Ramos (cell line): Measurements from ENCODE around the gene RGPD8.
"Not testable (repeated sequence)": the region's sequence is repeated elsewhere in the genome, so short reads cannot be mapped to it uniquely, and the experiment has no call there.

Source experiments
- in situ Hi-C: fragments of 300-500 bp; cut with MboI; formaldehyde crosslinking; loops from one replicate; pipeline ENCODE4 v1.14.3; 2022; ENCODE audit warnings: low sequenced_read_pairs; ENCODE audit not compliant: unreplicated experiment

RGPD8 gene

DNA sequence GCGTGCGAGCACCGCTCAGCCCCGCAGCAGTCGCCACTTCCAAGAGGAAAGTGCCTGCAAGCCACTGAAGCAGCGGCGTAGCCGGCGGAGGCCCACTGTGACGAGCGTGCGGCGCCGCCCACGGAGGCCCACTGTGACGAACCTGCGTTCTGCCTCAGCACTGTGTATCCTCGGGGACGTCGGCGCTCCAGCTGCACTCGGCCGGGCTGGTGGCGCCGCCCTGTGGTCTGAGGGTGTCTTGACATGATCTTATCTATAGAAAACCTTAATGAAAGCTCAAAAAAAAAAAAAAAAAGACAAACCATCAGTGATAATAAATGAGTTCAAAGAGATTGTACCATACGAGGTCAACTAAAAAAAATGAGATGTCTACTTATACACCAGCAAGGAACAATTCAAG lies at the start of gene RGPD8:
Gene RGPD8, minus strand, starts transcription at position 166 of the 400 bp plus-strand sequence. CDS start 192 bp downstream, outside the sequence.
- in situ Hi-C loops, result not testable (repeated sequence)

DNA sequence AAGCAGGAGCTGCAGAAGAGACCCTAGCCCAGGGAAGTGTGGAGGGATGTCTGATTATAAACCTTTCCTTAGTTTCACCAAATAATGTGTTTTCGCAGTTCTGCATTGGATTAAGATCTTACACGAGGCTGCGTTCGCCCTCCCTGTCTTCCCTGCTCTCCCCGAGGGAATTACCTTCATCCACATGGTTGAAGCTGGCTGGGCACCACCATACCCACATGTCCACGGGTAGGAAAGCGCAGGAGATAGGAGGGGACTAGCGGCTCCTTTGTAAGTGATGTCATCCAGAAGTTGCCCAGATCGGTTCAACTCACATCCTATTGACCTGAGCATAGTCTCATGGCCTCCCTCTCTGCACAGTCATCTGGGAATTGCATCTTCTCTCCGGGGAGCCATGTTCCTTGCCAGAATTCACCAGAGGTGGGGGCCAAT lies 49.6 kb upstream of the RGPD8 start:
- in situ Hi-C loops, result no loop called here

DNA sequence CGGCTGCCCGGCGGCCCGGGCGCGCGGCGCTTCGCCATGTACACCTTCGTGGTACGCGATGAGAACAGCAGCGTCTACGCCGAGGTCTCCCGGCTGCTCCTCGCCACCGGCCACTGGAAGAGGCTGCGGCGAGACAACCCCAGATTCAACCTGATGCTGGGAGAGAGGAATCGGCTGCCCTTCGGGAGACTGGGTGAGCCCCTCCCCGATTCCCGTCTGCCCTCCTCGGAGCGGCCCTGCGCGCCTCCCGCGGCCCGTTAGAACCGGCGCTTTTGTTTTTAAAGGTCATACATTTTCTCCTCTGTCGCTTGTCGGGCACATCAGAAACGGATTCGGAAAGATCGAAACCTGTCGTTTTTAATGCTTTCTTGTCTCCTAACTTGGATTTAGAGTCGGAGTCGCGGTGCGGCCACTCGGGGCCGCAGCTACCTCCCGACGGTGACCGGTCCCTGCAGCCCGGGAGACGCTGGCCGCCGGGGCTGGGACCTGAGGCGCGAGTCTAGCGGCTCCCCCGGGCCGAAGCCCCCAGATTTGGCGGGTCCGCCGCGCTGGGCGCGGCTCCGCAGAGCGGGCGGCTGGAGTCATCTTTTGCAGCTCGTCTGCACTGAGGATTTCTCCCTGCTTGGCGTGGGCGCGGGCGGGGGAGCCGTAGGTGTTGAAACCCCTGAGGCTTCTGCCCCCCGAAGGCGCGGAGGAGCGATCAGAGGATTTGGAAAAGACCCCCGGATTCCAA lies 49.0 kb upstream of the RGPD8 start:
- in situ Hi-C loops, result no loop called here

DNA sequence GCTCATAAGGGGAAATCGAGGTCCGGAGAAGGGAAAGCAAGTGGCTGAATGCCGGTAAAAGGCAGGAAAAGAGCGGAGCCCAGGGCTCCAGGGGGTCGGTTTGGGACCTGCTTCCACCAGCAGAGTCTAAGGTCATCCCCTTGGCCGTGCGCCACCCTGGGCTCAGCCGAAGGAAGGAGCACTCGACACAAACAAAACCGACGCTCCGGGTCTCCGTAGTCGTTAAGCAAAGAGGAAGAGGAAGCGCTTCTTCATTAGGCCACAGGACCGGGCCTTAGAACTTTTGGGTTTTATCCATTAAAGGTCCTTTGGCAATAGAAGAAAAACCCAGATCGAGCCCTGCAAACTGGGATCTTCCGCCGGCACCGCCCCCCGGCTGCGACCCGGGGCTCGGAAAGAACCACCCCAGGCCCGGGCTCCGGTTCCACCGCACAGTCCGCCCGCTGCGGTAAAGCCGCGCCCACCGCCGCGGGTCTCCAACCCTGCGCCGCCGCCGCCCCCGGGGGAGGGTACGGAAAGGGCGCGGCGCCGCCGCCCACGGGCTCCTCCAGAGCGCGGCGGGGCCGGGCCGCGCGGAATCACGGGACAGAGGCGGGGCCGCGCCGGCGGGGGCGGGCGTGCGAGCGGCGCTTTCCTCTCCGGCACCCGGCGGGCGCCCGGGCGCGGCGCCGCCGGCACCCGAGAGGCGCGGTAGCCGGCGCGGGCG lies 48.2 kb upstream of the RGPD8 start, which contains the start of gene TTL:
Gene TTL, plus strand, starts transcription at position 629 of the 706 bp plus-strand sequence. CDS start 189 bp downstream, outside the sequence.
- in situ Hi-C loops, result no loop called here

DNA sequence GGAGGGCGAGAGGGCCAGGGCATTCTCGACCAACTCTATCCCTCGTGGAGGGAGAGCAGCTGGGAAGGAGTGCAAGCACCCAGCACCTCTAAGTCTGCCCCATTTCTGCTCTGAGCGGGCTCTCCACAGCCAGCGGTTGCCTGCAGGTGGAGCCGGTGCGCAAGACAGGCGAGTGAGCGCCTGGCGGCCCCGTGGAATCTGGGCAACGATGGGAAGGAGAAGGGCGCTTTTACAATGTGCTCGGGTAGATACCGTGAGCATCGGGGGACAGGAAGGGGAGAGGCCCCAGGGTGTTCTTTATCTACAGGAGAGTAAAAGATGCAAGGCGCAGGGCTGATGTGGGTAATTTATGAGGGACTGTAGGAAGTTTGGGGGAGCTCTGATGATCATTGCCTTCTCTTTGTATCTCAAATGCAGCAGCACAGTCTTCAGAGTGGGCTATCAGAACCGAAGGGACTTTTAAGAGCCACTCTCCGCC lies 47.6 kb upstream of the RGPD8 start:
- in situ Hi-C loops, result no loop called here

DNA sequence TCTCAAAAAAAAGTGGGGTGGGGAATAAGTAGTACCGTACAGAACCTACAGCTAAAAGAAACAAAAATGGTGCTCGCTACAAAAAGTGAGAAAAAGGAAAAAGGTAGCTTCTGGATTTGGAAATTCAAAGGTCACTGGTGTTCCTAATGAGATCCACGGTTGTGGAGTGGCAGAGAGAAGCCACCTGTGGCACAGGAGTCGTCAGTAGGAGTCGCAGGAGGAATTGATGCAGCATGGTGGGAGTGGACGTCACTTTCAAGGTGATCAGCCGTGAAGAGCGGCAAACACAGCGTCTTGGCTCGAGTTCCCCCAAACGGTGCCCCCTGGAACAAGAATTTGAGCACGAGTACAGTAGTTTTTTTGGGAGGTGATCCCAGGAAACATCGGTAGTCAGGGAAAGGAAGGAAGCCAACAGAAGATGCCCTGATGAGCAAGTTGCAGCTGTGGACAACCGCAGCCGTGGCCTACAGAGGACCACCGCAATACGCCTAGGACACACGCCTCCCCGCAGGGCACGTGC lies 47.1 kb upstream of the RGPD8 start:
- in situ Hi-C loops, result no loop called here

DNA sequence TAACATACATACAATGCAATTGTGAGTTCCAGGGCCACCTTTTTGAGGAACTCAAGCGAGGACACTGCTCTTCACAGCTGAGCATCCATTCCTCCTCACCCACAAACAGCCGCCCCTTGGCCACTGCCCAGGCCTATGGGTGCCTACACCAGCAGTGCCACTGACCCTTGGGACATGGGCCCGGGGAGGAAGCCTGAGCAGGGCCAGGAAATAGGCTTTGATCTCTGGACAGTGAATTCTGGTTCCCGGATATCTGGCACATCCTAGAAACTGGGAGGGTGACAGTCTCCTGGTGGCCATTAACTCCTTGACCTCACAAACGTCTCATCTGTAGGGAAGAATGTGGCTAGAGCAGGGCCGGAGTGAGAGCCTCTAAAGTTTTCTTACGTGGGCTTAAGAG lies 43.0 kb upstream of the RGPD8 start:
- in situ Hi-C loops, result no loop called here

DNA sequence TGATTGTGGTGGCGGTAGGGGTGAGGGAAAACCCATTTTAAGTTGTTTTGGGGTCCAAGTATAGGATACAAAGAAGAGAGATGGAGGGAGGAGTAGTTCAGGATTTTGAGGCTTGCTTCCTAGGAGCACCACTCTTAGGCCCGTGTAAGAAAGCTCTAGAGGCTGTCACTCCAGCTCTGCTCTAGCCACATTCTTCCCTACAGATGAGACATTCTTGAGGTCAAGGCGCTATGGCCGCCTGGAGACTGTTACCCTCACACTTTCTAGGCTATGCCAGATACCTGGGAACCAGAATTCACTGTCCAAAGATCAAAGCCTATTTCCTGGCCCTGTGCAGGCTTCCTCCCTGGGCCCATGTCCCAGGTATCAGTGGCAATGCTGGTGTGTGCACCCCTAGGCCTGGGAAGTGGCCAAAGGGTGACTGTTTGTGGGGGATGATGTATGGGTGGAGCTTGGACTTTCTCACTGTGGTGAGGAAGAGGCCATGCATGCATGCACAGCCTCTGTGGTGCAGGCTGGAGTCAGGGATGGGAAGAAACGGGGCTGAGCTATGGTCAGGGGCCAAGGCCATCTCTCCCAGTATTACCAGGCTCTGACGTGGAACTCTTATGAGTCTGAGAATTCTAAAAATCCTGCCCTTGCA lies 41.5 kb upstream of the RGPD8 start:
- in situ Hi-C loops, result no loop called here

DNA sequence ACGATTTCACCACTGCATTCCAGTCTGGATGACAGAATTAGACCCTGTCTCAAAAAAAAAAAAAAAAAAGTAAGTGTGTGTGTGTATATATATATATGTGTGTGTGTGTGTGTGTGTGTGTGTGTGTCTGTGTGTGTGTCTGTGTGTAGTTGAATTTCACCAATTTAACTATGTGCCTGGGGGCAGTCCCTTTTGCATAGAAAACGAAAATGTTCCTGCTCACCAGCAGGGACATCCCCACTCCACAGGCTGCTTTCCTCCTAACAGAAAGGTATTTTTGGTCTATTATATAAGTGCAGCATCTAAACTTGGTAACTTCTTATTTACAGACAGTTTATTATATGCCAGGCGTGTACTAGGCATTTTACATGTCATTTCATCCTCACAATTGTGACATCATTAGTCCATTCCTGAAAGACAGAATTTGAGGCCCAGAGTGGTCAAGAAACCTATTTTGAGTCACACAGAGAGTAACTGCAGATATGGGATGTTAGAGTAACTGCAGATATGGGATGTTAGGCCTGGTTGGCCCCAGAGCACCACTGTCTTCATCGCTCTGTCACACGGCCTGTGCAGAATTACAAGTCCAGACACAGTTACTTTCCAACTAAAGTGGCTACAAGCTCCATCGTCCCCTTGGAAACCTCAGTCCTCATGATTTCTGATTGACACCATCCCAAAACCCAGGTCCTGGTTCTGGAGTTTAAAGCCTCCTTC lies 39.3 kb upstream of the RGPD8 start:
- in situ Hi-C loops, result no loop called here

DNA sequence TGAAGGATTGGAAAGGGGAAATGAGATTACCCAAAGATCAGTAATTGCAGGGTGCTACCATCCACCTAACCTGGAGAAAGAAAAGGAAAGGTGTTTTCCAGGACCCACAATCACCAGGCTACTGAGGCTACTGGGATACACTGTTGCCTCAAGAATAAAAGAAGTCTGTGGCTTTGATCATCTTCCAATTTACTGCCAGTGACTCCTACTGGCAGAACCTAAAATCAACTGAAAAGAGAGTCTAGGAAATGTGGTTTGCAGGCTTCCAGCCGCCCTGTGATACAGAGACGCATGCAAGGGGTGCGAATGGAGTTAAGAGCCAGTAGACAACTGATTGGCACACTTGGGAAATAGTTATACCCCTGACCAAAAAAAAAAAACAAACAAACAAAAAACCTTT lies 31.9 kb upstream of the RGPD8 start:
- in situ Hi-C loops, result no loop called here

DNA sequence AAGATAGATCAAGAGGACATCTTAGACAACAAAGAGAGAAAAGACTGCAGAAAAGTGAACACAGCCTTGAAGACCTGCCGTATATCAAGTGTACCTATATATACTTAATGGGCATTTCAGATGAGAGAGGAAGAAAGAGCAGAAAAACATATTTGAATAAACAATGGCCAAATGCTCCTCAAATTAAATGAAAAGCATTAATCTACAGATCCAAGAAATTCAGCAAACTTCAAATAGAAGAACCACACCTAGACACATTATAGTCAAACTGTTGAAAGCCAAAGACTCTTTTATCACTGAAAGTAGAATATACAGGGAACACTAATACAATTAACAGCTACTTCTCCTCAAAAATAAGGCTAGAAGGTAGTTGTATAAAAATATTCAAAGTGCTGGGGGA lies 29.8 kb upstream of the RGPD8 start:
- in situ Hi-C loops, result no loop called here

DNA sequence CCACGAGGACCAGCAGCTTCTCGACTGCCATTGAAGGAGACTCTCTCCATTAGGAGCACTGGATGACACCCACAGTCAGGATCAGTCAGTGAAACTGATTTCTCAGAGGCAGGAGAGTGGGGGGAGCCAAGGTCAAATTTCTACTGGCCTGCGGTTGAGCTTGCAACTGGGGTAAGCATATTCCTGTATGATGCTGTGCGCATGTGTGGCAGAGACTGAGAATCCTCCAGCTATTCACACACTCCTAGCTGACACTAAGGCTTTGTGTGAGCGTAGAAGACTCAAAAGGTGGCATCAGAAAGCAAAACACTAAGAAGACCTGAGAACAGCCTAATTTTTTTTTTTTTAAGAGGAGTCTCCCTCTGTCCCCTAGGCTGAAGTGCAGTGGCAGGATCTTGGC lies 28.7 kb upstream of the RGPD8 start:
- in situ Hi-C loops, result no loop called here

DNA sequence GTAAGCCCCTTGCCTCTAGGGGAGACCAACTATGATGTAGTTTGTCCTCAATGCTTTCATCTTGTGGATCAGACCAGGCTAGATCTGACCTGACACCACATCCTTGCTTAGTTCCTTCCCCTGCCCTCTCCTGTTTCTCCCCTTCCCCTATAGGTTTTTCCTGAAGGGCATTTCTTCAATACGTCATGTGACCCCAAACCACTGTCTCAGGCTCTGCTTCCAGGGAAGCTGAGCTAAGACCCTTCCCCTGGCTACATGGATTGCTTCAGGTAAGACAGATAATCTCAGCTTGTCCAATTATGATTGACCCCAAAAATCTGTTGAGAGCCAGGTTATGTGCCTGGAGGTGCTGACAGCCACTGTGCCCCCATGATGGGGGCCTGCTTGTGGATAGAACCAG lies 25.9 kb upstream of the RGPD8 start:
- in situ Hi-C loops, result no loop called here

DNA sequence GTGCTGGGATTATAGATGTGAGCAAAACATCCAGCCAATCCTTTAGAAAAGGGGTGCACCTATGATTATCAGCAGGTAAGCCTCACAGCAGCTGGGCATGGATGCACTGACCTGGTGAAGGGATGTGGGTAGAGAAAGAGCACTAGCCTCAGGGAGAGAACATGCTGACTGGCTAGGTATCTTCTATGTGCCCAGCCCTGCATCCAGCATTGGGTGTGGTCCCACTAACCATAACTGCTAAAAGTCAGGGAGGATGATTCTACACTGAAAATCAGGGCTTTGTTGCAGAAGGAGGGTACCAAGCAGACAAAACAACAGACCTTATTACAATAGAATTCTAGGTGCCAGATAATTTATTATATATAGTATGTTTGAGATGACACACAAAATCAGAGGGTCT lies 21.1 kb upstream of the RGPD8 start:
- in situ Hi-C loops, result no loop called here

DNA sequence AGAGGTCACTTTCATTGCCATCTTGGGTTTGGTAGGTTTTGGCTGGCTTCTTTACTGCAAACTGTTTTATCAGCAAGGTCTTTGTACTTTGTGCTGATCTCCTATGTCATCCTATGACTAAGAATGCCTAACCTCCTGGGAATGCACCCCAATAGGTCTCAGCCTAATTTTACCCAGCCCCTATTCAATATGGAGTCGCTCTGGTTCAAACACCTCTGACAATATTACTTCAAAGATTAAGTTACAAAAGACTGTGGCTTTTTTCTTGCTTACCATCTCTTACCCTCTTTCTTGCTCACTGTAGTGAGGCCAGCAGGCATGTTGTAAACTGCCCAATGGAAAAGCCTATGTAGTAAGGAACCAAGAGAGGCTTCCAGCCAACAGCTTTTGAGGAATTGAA lies 17.9 kb upstream of the RGPD8 start:
- in situ Hi-C loops, result no loop called here

DNA sequence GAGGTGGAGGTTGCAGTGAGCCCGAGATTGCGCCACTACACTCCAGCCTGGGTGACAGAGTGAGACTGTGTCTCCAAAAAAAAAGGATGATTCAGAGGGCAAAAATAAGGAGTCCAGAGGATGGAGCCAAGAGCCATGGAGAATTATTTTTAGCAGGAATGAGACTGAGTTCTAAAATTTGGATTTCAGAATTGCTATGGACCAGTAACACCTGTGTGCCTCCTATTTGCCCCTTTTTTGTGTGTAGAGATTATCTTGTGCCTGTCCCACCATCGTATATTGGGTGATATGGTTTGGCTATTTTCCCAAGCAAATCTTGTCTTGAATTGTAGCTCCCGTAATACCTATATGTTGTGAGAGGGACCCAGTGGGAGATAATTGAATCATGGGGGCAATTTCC lies 16.4 kb upstream of the RGPD8 start:
- in situ Hi-C loops, result no loop called here

DNA sequence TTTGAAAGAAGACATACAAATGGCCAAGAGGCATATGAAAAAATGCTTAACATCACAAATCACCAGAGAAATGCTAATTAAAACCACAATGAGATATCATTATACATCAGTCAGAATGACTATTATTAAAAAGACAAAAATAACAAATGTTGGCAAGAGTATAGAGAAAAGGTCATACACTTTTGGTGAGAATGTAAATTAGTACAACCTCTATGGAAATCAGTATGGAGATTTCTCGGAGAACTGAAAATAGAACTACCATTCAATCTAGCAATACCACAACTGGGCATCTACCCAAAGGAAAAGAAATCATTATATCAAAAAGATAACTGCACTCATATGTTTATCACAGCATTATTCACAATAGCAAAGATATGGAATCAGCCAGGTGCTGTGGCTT lies 10.8 kb upstream of the RGPD8 start:
- in situ Hi-C loops, result not testable (repeated sequence)

DNA sequence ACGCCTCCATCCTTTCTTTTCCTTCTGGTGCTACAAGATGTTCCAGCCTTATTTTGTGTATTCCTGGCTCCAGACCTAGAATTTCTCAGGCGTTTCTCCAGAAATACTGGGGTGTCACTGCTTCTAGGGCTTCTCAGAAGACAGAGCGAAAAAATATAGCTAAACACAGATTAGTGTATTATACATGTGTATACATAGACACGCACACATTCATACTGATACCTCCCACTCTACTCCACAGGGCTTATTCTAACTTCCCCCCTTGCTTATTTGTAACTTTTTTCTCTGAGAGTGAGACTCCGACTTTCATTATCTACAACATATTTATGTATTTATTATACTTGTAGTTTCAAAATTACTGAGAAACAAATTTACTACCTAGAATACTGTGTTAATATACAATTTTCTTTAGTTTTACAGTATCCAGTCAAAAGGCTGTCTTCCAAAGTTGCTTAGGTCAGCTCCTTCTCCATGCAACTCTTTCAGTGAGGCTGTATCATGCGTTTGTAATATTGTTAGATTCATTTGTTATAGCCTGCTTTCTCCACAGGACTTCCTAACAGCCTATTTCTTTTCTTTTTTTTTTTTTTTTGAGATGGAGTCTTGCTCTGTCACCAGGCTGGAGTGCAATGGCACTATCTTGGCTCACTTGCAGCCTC lies 5.3 kb upstream of the RGPD8 start:
- in situ Hi-C loops, result not testable (repeated sequence)

DNA sequence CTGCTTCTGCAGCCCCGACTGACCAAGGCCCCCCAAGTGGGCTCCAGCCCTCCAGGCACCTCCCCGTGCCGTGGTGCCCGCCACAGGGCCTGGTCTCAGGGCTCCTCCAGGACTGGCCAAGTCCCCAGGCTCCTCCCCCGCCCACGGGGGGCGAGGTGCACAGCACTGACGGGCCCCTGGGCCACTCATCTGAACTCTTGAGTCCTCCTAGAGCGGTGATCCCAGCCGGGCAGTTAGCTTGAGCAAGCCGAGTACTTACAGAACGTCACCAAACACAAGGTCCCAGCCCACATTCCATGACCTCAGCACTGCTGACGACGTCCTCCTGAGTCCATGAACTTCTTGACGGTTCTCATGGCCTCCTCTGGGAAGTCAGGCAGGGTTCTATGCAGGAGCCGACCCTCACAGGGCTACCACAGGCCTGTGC lies 4.0 kb upstream of the RGPD8 start:
- in situ Hi-C loops, result not testable (repeated sequence)

DNA sequence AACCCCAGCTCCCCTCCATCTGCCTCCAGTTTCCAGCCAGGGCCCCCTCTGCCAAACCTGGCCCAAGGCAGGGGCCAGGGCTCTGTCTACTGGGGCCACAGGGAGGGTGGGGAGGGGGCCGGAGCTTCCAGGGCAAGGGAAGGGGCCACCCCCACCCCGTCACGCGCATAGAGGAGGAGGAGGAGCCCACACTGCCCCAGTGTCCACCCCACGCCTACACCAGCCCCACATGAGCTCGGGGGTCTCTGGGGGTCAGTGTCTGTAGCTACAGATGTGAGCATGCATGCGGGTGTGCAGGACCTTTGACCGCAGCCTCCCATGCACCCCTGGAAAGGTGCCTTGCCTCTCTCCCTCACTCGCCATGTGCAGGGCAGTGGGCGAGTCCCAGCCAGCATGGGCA lies 3.5 kb upstream of the RGPD8 start:
- in situ Hi-C loops, result not testable (repeated sequence)
